PC-3 (cell line): ENCODE data around the gene DPEP1.

ENCODE experiments used
- EZH2 ChIP-seq: fragments of 300-600 bp; sonication (generic); IDR thresholded peaks from one replicate; pipeline ENCODE4 v1.6.1; 2017; ENCODE audit warnings: antibody characterized with exemption, mild to moderate bottlenecking, low read length; ENCODE audit not compliant: unreplicated experiment
- EZH2phosphoT487 ChIP-seq: fragments of 300-600 bp; sonication (generic); IDR thresholded peaks from 2 replicates; pipeline ENCODE4 v1.6.1; 2018; ENCODE audit warnings: mild to moderate bottlenecking, antibody characterized with exemption, low read length, borderline replicate concordance
- TF ChIP-seq, protein P1 (sequence below): fragments of 300-600 bp; sonication (generic); conservative IDR thresholded peaks from 2 replicates; pipeline ENCODE4 v1.5.1; 2017; ENCODE audit warnings: antibody characterized with exemption, low read depth, mild to moderate bottlenecking, low read length

DNA sequence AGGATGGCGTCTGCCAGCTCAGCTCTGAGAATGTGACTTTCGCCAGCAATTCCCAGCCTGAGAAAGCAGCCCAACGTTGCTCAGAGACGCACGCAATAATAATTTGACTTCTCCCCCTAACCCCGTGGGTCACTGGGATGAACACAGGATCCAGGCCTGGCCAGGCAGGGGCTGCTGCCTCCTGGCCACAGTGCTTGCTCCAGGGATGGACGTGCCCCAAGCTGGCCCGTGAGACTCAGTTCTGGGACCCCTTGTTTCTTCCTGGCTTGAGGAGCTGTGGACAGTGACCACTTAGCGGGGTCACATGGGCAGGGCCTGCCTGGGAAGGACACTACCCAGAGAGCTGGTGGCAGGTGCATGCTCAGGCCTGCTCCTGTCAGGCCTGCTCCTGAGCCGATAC lies 13.5 kb upstream of the DPEP1 start:
- TF ChIP-seq, protein P1, sequence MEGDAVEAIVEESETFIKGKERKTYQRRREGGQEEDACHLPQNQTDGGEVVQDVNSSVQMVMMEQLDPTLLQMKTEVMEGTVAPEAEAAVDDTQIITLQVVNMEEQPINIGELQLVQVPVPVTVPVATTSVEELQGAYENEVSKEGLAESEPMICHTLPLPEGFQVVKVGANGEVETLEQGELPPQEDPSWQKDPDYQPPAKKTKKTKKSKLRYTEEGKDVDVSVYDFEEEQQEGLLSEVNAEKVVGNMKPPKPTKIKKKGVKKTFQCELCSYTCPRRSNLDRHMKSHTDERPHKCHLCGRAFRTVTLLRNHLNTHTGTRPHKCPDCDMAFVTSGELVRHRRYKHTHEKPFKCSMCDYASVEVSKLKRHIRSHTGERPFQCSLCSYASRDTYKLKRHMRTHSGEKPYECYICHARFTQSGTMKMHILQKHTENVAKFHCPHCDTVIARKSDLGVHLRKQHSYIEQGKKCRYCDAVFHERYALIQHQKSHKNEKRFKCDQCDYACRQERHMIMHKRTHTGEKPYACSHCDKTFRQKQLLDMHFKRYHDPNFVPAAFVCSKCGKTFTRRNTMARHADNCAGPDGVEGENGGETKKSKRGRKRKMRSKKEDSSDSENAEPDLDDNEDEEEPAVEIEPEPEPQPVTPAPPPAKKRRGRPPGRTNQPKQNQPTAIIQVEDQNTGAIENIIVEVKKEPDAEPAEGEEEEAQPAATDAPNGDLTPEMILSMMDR, result no peak
- TF ChIP-seq EZH2 (no peak), EZH2phosphoT487 (no peak)
